Head of caudate nucleus (tissue), 42 donors: ENCODE results near the gene DAB1.

Experiments
- DNase-seq, 42 donors: peaks; one replicate each; pipeline versions ENCODE4 v3.0.0 to v3.0.0-alpha.2; 2020 to 2021; ENCODE audit warnings: mixed read lengths in 7 of 42
- intact Hi-C: fragments of 100-400 bp; cut with DNase I; formaldehyde crosslinking; loops from one replicate; pipeline ENCODE4 v1.15.0; 2022

DAB1 gene

GRCh38 chr1:57026624-57027354, 397.1 kb downstream of the DAB1 start:
- intact Hi-C loops = no loop called here
- DNase-seq = no peak

- DNase-seq = peak; percentile 46 to 88 (median 71)
- intact Hi-C loops = no loop called here
These were observed 399.0 kb downstream of the DAB1 start for GRCh38 chr1:57024855-57025254.

- intact Hi-C loops = no loop called here
- DNase-seq = no peak
These were observed 399.4 kb downstream of the DAB1 start for GRCh38 chr1:57024428-57024827.

GRCh38 chr1:57020216-57020615, 403.6 kb downstream of the DAB1 start:
- no peak for DNase-seq
- intact Hi-C loops = no loop called here

GRCh38 chr1:57019236-57019839, 404.5 kb downstream of the DAB1 start:
- intact Hi-C loops = no loop called here
- no peak for DNase-seq

- DNase-seq = no peak
- intact Hi-C loops = no loop called here
These were observed 405.7 kb downstream of the DAB1 start for GRCh38 chr1:57018119-57018518.

GRCh38 chr1:57017717-57018116, 406.1 kb downstream of the DAB1 start:
- intact Hi-C loops = no loop called here
- no peak for DNase-seq

GRCh38 chr1:57017200-57017599, 406.7 kb downstream of the DAB1 start:
- intact Hi-C loops = no loop called here
- no peak for DNase-seq

GRCh38 chr1:57015071-57015470, 408.8 kb downstream of the DAB1 start:
- intact Hi-C loops = no loop called here
- no peak for DNase-seq

GRCh38 chr1:57013522-57013921, 410.3 kb downstream of the DAB1 start:
- intact Hi-C loops = no loop called here
- DNase-seq = no peak

GRCh38 chr1:57012315-57012714, 411.5 kb downstream of the DAB1 start:
- intact Hi-C loops = no loop called here
- no peak for DNase-seq

- intact Hi-C loops = no loop called here
- no peak for DNase-seq
These were observed 413.3 kb downstream of the DAB1 start for GRCh38 chr1:57010511-57010910.

GRCh38 chr1:57007948-57008347, 415.9 kb downstream of the DAB1 start:
- DNase-seq = no peak

GRCh38 chr1:57007472-57007871, 416.4 kb downstream of the DAB1 start:
- DNase-seq = no peak
- intact Hi-C loops = no loop called here

More at GRCh38 chr1:57007948-57008347, 415.9 kb downstream of the DAB1 start:
- intact Hi-C loops = no loop called here

GRCh38 chr1:57003398-57004139, 420.3 kb downstream of the DAB1 start:
- no peak for DNase-seq
- intact Hi-C loops = no loop called here

- no peak for DNase-seq
- intact Hi-C loops = no loop called here
These were observed 428.3 kb downstream of the DAB1 start for GRCh38 chr1:56995414-56996100.

GRCh38 chr1:56993475-56993874, 430.4 kb downstream of the DAB1 start:
- intact Hi-C loops = no loop called here
- no peak for DNase-seq

- intact Hi-C loops = no loop called here
- no peak for DNase-seq
These were observed 431.3 kb downstream of the DAB1 start for GRCh38 chr1:56992318-56993125.

- intact Hi-C loops = no loop called here
- no peak for DNase-seq
These were observed 432.3 kb downstream of the DAB1 start for GRCh38 chr1:56991576-56991975.
